GM23338 (cell line): Measurements from ENCODE around the gene DDX31. TPM values are rescaled to one million over a fixed set of nuclear protein-coding genes. Genes with fewer than 3 reads are reported as not detected.

Experiments used
- ATAC-seq: fragments of 200-7000 bp; cut with Tn5 transposase; 3 replicates; pipeline ENCODE4 v1.9.1; 2020
- DNase-seq: peaks from one replicate; pipeline ENCODE4 v3.0.0-alpha.2; 2015; ENCODE audit warnings: low spot score
- H2AFZ ChIP-seq: fragments of 200-600 bp; sonication (generic); 2 replicates; pipeline ENCODE4 v1.8.0; 2016; ENCODE audit warnings: antibody characterized with exemption, mild to moderate bottlenecking, moderate library complexity
- H3F3A ChIP-seq: fragments of 200-600 bp; sonication (generic); replicated peaks from 2 replicates; pipeline ENCODE4 v1.8.0; 2017; ENCODE audit warnings: antibody characterized with exemption, mixed run types, low read depth
- H3K27ac ChIP-seq: fragments of 200-600 bp; sonication (generic); 2 replicates; pipeline ENCODE4 v1.6.1; 2016; ENCODE audit warnings: low read depth
- H3K27me3 ChIP-seq: fragments of 200-600 bp; sonication (generic); 2 replicates; pipeline ENCODE4 v1.8.0; 2016; ENCODE audit warnings: mild to moderate bottlenecking, mixed run types, moderate library complexity; ENCODE audit not compliant: insufficient read depth
- H3K36me3 ChIP-seq: fragments of 200-600 bp; sonication (generic); 2 replicates; pipeline ENCODE4 v1.8.0; 2016; ENCODE audit warnings: mild to moderate bottlenecking; ENCODE audit not compliant: insufficient read depth
- H3K4me1 ChIP-seq: fragments of 200-600 bp; sonication (generic); 2 replicates; pipeline ENCODE4 v1.8.0; 2016; ENCODE audit warnings: mild to moderate bottlenecking, moderate library complexity; ENCODE audit not compliant: insufficient read depth
- H3K4me2 ChIP-seq: fragments of 200-600 bp; sonication (generic); 2 replicates; pipeline ENCODE4 v1.7.1; 2017; ENCODE audit warnings: mixed run types
- H3K4me3 ChIP-seq: fragments of 200-600 bp; sonication (generic); 2 replicates; pipeline ENCODE4 v1.6.1; 2016; ENCODE audit warnings: mixed run types
- H3K79me2 ChIP-seq: fragments of 200-600 bp; sonication (generic); replicated peaks from 2 replicates; pipeline ENCODE4 v1.8.0; 2017; ENCODE audit warnings: mild to moderate bottlenecking; ENCODE audit not compliant: insufficient read depth
- H3K9me2 ChIP-seq: fragments of 200-600 bp; sonication (generic); 2 replicates; pipeline ENCODE4 v1.8.0; 2017; ENCODE audit not compliant: insufficient read depth
- H4K20me1 ChIP-seq: fragments of 200-600 bp; sonication (generic); replicated peaks from 2 replicates; pipeline ENCODE4 v1.8.0; 2017; ENCODE audit warnings: mild to moderate bottlenecking; ENCODE audit not compliant: insufficient read depth
- H3K27ac Mint-ChIP-seq: 2 replicates; pipeline ENCODE4 v1.8.0; 2020; ENCODE audit warnings: inconsistent platforms, mild to moderate bottlenecking, moderate library complexity, mixed read lengths
- H3K27me3 Mint-ChIP-seq: 3 replicates; pipeline ENCODE4 v1.8.0; 2022; ENCODE audit warnings: low read depth, mild to moderate bottlenecking, moderate library complexity, mixed read lengths, inconsistent platforms; ENCODE audit not compliant: insufficient read depth, poor library complexity
- H3K36me3 Mint-ChIP-seq: 3 replicates; pipeline ENCODE4 v1.8.0; 2021; ENCODE audit warnings: low read depth, mild to moderate bottlenecking, inconsistent platforms, moderate library complexity, mixed read lengths
- H3K4me1 Mint-ChIP-seq: 3 replicates; pipeline ENCODE4 v1.8.0; 2020; ENCODE audit warnings: mild to moderate bottlenecking, inconsistent platforms, mixed read lengths
- H3K4me3 Mint-ChIP-seq: 3 replicates; pipeline ENCODE4 v1.8.0; 2021; ENCODE audit warnings: moderate library complexity, mild to moderate bottlenecking, inconsistent platforms, mixed read lengths
- H3K9me3 Mint-ChIP-seq: 3 replicates; pipeline ENCODE4 v1.8.0; 2020; ENCODE audit warnings: moderate library complexity, mild to moderate bottlenecking, inconsistent platforms, mixed read lengths
- EZH2 ChIP-seq: fragments of 200-600 bp; sonication (generic); IDR thresholded peaks from one replicate; pipeline ENCODE4 v1.8.0; 2017; ENCODE audit warnings: antibody characterized with exemption, mild to moderate bottlenecking, low read depth; ENCODE audit not compliant: unreplicated experiment
- JUNB ChIP-seq: IDR thresholded peaks from one replicate; pipeline ENCODE4 v1.6.1; 2016; ENCODE audit warnings: antibody characterized with exemption; ENCODE audit not compliant: unreplicated experiment
- POLR2AphosphoS5 ChIP-seq: IDR thresholded peaks from 2 replicates; pipeline ENCODE4 v1.6.1; 2016; ENCODE audit warnings: antibody characterized with exemption, low read depth
- STAT1 ChIP-seq: IDR thresholded peaks from one replicate; pipeline ENCODE4 v1.6.1; 2016; ENCODE audit warnings: antibody characterized with exemption; ENCODE audit not compliant: unreplicated experiment
- ZNF114 ChIP-seq: fragments of 250-450 bp; sonication (Bioruptor Pico); IDR thresholded peaks from 2 replicates; pipeline ENCODE4 v1.5.0; 2020; ENCODE audit warnings: mild to moderate bottlenecking, moderate library complexity
- ZNF331 ChIP-seq: fragments of 250-450 bp; sonication (Bioruptor Pico); IDR thresholded peaks from 2 replicates; pipeline ENCODE4 v1.5.0; 2020; ENCODE audit warnings: low read depth, mild to moderate bottlenecking, moderate library complexity
- polyA plus RNA-seq: library from polyadenylated mRNA; unstranded; fragments of >200 nt; fragmentation: Nextera tagmentation; extraction: Ambion mirVana; gene quantifications from 2 replicates; pipeline ENCODE4 v1.2.1, GENCODE V29; 2016
- total RNA-seq: library from RNA; depleted of rRNA; stranded (reverse); fragments of >200 nt; shearing (Covaris generic); gene quantifications from 2 replicates; pipeline ENCODE4 v1.2.3, GENCODE V29; 2014
- TF ChIP-seq, protein P1 (sequence below): IDR thresholded peaks from 2 replicates; pipeline ENCODE4 v1.6.1; 2016; ENCODE audit warnings: antibody characterized with exemption
- TF ChIP-seq, protein P2 (sequence below), 2 experiments: fragments of 200-600 bp in 1 of 2; sonication (generic) in 1 of 2; conservative IDR thresholded peaks; 2 replicates each; pipeline versions ENCODE4 v1.5.1 to v1.6.1; 2016 to 2017; ENCODE audit warnings: antibody characterized with exemption in 2 of 2, low read depth in 2 of 2, mild to moderate bottlenecking in 2 of 2, moderate library complexity in 1 of 2
- TF ChIP-seq, protein P3 (sequence below): IDR thresholded peaks from one replicate; pipeline ENCODE4 v1.6.1; 2018; ENCODE audit warnings: antibody characterized with exemption; ENCODE audit not compliant: unreplicated experiment

The DDX31 gene
- total and polyA plus RNA-seq, 2 experiments from 2014 or later = 14.8 to 23.5 TPM

DNA sequence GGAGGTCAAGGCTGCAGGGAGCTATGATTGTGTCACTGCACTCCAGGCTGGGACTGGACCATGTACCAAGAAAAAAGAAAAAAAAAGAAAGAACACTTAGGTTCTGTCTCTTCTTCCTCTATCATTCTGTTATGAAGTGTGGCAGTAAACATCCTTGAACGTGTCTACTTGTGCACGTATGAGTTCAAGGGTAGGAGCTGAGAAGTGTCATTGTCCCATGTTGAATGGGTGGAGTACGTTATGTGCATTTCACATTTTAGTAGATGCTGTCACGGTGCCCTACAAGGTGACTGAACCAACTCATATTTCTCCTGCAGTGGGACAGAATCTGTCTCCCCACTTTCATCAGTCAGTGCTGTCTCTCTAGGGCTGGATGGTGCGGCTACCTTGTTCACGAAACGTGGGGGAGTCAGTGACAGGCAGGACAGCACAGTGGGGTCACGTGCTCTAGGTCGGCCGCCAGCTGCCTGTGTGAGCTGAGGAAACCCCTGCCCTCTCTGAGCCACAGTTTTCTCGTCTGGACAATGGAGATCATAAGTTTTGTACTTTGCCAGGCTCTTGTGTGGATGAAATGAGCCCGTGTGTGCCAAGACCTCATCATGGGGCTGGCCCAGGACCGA lies 47.7 kb upstream of the DDX31 start:
- H3K27me3 ChIP-seq = no peaks in the 10 kb centered on the region
- H3K9me2 ChIP-seq = no peaks in the 10 kb centered on the region
- no peak overlapping the region for H3K4me3 ChIP-seq
- no peaks in the 10 kb centered on the region for H3K36me3 ChIP-seq
- H3K4me2 ChIP-seq = no peak overlapping the region
- TF ChIP-seq POLR2AphosphoS5 (no peak), EZH2 (no peak), STAT1 (no peak), ZNF331 (CRISPR knock-in tag) (no peak), JUNB (no peak)
- TF ChIP-seq, protein P1, sequence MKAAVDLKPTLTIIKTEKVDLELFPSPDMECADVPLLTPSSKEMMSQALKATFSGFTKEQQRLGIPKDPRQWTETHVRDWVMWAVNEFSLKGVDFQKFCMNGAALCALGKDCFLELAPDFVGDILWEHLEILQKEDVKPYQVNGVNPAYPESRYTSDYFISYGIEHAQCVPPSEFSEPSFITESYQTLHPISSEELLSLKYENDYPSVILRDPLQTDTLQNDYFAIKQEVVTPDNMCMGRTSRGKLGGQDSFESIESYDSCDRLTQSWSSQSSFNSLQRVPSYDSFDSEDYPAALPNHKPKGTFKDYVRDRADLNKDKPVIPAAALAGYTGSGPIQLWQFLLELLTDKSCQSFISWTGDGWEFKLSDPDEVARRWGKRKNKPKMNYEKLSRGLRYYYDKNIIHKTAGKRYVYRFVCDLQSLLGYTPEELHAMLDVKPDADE = no peak
- TF ChIP-seq, protein P2, sequence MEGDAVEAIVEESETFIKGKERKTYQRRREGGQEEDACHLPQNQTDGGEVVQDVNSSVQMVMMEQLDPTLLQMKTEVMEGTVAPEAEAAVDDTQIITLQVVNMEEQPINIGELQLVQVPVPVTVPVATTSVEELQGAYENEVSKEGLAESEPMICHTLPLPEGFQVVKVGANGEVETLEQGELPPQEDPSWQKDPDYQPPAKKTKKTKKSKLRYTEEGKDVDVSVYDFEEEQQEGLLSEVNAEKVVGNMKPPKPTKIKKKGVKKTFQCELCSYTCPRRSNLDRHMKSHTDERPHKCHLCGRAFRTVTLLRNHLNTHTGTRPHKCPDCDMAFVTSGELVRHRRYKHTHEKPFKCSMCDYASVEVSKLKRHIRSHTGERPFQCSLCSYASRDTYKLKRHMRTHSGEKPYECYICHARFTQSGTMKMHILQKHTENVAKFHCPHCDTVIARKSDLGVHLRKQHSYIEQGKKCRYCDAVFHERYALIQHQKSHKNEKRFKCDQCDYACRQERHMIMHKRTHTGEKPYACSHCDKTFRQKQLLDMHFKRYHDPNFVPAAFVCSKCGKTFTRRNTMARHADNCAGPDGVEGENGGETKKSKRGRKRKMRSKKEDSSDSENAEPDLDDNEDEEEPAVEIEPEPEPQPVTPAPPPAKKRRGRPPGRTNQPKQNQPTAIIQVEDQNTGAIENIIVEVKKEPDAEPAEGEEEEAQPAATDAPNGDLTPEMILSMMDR (conservative IDR thresholded peaks at IDR 0.05; ENCODE audit: low read depth in 2 of 2) = no peak
- TF ChIP-seq, protein P3, sequence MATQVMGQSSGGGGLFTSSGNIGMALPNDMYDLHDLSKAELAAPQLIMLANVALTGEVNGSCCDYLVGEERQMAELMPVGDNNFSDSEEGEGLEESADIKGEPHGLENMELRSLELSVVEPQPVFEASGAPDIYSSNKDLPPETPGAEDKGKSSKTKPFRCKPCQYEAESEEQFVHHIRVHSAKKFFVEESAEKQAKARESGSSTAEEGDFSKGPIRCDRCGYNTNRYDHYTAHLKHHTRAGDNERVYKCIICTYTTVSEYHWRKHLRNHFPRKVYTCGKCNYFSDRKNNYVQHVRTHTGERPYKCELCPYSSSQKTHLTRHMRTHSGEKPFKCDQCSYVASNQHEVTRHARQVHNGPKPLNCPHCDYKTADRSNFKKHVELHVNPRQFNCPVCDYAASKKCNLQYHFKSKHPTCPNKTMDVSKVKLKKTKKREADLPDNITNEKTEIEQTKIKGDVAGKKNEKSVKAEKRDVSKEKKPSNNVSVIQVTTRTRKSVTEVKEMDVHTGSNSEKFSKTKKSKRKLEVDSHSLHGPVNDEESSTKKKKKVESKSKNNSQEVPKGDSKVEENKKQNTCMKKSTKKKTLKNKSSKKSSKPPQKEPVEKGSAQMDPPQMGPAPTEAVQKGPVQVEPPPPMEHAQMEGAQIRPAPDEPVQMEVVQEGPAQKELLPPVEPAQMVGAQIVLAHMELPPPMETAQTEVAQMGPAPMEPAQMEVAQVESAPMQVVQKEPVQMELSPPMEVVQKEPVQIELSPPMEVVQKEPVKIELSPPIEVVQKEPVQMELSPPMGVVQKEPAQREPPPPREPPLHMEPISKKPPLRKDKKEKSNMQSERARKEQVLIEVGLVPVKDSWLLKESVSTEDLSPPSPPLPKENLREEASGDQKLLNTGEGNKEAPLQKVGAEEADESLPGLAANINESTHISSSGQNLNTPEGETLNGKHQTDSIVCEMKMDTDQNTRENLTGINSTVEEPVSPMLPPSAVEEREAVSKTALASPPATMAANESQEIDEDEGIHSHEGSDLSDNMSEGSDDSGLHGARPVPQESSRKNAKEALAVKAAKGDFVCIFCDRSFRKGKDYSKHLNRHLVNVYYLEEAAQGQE = no peak
- no peak for DNase-seq
- H3K4me1 ChIP-seq = no peaks in the 10 kb centered on the region
- H2AFZ ChIP-seq = no peak overlapping the region
- Mint-ChIP-seq H3K27me3 (peaks cover 6% of the 10 kb centered on the region), H3K9me3 (no peaks in the 10 kb centered on the region; the same call in 2 of the 3 replicates), H3K36me3 (no peaks in the 10 kb centered on the region), H3K4me3 (no peak overlapping the region), H3K27ac (no peak overlapping the region), H3K4me1 (no peaks in the 10 kb centered on the region)
- H3K79me2 ChIP-seq = no peaks in the 10 kb centered on the region
- no peaks in the 10 kb centered on the region for H4K20me1 ChIP-seq
- H3F3A ChIP-seq = no peaks in the 10 kb centered on the region
- ATAC-seq = no peak
- no peak overlapping the region for H3K27ac ChIP-seq

DNA sequence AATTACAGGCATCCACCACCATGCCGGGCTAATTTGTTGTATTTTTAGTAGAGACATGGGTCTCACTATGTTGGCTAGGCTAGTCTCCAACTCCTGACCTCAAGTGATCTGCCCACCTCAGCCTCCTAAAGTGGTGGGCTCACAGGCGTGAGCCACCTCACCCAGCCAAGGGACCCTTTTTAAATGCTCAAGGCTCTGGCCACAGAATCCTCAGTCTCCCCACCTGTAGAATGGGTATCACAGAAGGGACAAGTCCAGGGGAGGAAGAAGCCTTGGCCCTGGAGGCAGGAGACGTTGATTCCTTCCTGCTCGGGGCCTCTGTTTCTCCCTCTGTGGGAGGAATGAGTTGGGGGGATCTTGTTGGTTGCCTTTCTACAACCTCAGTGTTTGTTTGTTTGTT lies 46.2 kb upstream of the DDX31 start:
- Histone ChIP-seq H2AFZ (no peak overlapping the region), H3K27me3 (no peaks in the 10 kb centered on the region), H3F3A (no peaks in the 10 kb centered on the region), H3K4me1 (no peaks in the 10 kb centered on the region), H3K4me2 (no peak overlapping the region), H3K27ac (no peak overlapping the region), H3K9me2 (no peaks in the 10 kb centered on the region), H3K79me2 (no peaks in the 10 kb centered on the region), H3K4me3 (no peak overlapping the region), H4K20me1 (no peaks in the 10 kb centered on the region), H3K36me3 (no peaks in the 10 kb centered on the region)
- peaks cover 6% of the 10 kb centered on the region for H3K27me3 Mint-ChIP-seq
- no peaks in the 10 kb centered on the region for H3K36me3 Mint-ChIP-seq
- ATAC-seq (no peak), DNase-seq (no peak)
- H3K4me1 Mint-ChIP-seq = no peaks in the 10 kb centered on the region
- no peaks in the 10 kb centered on the region; the same call in 2 of the 3 replicates for H3K9me3 Mint-ChIP-seq
- H3K4me3 Mint-ChIP-seq = no peak overlapping the region
- H3K27ac Mint-ChIP-seq = no peak overlapping the region
- no peak for TF ChIP-seq ZNF114 (CRISPR knock-in tag)
- no peak for TF ChIP-seq ZNF331 (CRISPR knock-in tag)
